HG02938 (cell line): Measurements from ENCODE around the gene ZDHHC24.
"Not testable (repeated sequence)": the region's sequence is repeated elsewhere in the genome, so short reads cannot be mapped to it uniquely, and the experiment has no call there.

Experiments used
- ATAC-seq: cut with Tn5 transposase; IDR thresholded peaks from one replicate; pipeline ENCODE4 v1.9.1; 2021; ENCODE audit warnings: mild to moderate bottlenecking, moderate library complexity; ENCODE audit not compliant: unreplicated experiment

ZDHHC24 gene

GRCh38 chr11:66545701-66546367 is at the start of gene ZDHHC24:
Gene ZDHHC24, minus strand, starts transcription at chr11:66546048. Its CDS starts 45 bp downstream, at chr11:66546003.
- peak; percentile 84 for ATAC-seq

GRCh38 chr11:66595245-66595904 is 49.5 kb upstream of the ZDHHC24 start:
- no peak for ATAC-seq

DNA sequence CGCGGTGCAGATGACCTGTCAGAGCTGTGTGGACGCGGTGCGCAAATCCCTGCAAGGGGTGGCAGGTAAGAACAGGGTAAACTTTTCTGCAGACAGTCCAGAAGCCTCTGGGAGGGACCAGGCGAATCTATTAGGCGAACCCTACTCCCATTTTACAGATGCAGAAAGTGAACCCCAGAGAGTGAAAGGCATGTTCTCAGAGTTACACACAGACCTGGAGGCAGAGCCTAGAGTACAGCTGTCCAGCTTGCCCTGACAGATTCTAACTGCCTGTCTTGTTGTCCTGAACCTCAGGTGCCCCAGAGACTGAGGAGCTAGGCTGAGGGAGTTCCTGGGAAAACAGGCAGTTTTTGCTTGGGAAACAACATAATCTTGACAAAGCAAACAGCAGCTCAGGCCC is 47.8 kb upstream of the ZDHHC24 start:
- ATAC-seq = no peak

- ATAC-seq = peak; percentile 10
These were observed 47.4 kb upstream of the ZDHHC24 start for GRCh38 chr11:66593303-66593635.

DNA sequence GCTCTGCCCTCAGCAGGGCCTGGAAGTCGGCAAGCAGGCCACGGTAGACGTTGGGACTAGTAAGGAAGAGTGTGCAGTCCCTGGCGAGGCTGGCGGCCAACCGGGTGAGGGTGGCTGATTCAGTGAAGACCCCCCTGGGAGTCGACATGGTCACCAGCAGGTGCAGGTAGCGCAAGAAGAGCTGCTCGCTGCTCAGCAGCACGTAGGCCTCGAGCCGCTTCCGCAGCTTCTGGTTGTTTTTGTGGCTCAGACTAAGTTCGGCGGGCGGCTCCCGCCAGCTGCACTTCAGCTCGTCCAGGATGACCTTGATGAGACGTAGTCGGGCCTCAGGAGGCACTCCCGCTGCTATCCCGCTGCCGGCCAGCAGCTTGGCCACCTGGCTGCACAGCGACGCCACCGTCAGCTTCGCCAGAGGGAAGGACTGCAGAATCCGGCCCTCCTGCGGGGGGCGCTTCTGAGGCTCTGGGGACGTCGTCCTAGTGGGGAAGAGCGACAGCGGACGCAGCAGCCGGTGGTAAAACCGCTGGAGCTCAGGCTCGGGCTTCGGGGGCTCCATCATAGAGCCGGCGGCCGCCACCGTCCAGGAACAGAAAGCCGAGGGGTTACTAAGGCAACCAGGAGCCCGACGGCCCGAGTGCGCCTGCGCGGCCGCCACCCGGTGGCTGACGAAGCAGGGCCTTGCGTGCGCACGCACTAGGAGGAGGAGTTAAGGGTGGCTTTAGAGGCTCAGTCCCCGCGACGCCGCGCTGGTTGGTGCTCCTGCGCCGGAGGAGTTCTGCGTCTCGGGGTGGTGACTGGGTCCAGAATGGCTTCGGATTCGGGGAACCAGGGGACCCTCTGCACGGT is 46.8 kb upstream of the ZDHHC24 start, which contains the start of the genes CCDC87 and CCS:
CCDC87 (minus strand) TSS at position 607 of the 846 bp plus-strand sequence; CDS start at position 559, 48 bp downstream.
CCS (plus strand) TSS at position 729 of the 846 bp plus-strand sequence; CDS start at position 806, 77 bp downstream.
- ATAC-seq = peak; percentile 79

GRCh38 chr11:66591175-66591574 is 45.3 kb upstream of the ZDHHC24 start:
- ATAC-seq = no peak

- ATAC-seq = no peak
These were observed 44.3 kb upstream of the ZDHHC24 start for GRCh38 chr11:66589996-66590675.

- not testable (repeated sequence) for ATAC-seq
These were observed 43.5 kb upstream of the ZDHHC24 start for GRCh38 chr11:66589315-66589714.

DNA sequence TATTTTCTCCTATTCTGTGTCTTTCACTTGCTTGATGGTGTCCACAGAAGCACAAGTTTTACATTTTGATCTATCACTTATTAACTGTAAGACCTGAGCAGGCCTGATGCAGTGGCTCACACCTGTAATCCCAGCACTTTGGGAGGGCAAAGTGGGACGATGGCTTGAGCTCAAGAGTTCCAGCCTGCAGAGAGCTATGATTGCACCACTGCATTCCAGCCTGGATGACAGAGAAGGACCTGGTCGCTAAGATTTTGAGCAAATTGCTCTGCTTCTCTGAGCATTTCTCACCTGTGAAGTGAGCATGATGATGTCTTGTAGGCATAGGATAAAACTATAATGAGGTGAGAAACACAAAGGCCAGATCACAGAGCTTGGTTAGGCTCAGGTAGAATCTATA is 40.3 kb upstream of the ZDHHC24 start:
- no peak for ATAC-seq

- ATAC-seq = not testable (repeated sequence)
These were observed 39.6 kb upstream of the ZDHHC24 start for GRCh38 chr11:66585447-66585846.

- not testable (repeated sequence) for ATAC-seq
These were observed 36.8 kb upstream of the ZDHHC24 start for GRCh38 chr11:66582565-66583147.

GRCh38 chr11:66581261-66581660 is 35.4 kb upstream of the ZDHHC24 start:
- no peak for ATAC-seq

GRCh38 chr11:66580803-66581202 is 35.0 kb upstream of the ZDHHC24 start:
- ATAC-seq = no peak

- no peak for ATAC-seq
These were observed 33.3 kb upstream of the ZDHHC24 start for GRCh38 chr11:66579017-66579606.

- ATAC-seq = no peak
These were observed 25.0 kb upstream of the ZDHHC24 start for GRCh38 chr11:66570850-66571180.

GRCh38 chr11:66570079-66570849 is 24.4 kb upstream of the ZDHHC24 start:
- ATAC-seq = no peak

DNA sequence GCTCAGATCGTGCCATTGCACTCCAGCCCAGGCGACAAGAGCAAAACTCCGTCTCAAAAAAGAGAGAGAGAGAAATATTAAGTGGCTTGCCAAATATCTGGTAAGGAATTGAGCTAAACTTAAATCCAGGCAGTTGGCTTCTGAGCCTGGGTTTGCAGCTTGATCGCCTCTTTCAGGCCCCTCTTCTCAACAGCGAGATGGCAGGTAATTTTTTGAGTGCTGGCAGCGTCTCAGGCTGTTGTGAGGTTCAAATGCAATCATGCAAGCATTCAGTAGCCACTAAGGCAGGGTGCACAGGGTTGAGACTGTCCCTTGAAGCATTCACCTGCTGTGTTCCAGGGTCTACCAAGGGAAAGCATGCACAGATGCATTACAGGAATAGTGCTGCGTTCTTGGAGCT is 23.2 kb upstream of the ZDHHC24 start:
- ATAC-seq = no peak

GRCh38 chr11:66568124-66568916 is 22.5 kb upstream of the ZDHHC24 start, which contains the start of gene CTSF:
Gene CTSF, minus strand, starts transcription at chr11:66568606. Its CDS starts 120 bp downstream, at chr11:66568486.
- ATAC-seq = no peak

DNA sequence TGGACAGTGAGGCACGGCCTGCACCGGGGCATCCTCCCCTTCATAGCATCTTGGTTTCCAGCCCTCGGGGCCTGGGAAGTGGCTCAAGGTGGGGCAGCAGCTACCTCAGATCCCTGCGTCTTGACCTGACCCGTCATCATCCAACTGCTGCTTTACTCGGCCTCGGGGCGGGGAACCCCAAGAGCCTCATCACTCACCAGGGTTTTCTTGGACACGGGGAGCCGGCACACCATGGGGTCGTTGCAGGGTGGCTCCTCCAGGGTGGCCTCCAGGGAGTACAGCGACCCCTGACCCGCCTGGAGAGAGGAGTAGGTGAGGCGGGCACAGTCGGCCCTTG is 21.9 kb upstream of the ZDHHC24 start:
- ATAC-seq = no peak
